PFSK-1 (cell line): ENCODE measurements around the gene CCL3.

Source experiments
- FOXP2 ChIP-seq: optimal IDR thresholded peaks from 2 replicates; pipeline ENCODE3; 2011; ENCODE audit warnings: borderline replicate concordance, control low read depth, inconsistent platforms; ENCODE audit not compliant: insufficient read depth; ENCODE audit errors: extremely low read length, extremely low read depth
- POLR2AphosphoS5 ChIP-seq: IDR thresholded peaks from 2 replicates; pipeline ENCODE4 v1.6.1; 2012; ENCODE audit warnings: low read depth, mild to moderate bottlenecking, control low read depth, low read length, moderate library complexity
- SIN3A ChIP-seq: IDR thresholded peaks from 2 replicates; pipeline ENCODE4 v1.6.1; 2012; ENCODE audit warnings: mild to moderate bottlenecking, low read length, moderate library complexity, borderline replicate concordance; ENCODE audit not compliant: insufficient read depth
- TAF1 ChIP-seq: IDR thresholded peaks from 2 replicates; pipeline ENCODE4 v1.6.1; 2012; ENCODE audit warnings: low read length, control low read depth, borderline replicate concordance; ENCODE audit not compliant: insufficient read depth
- TF ChIP-seq, protein P1 (sequence below), 2 experiments: IDR thresholded peaks; 2 replicates each; pipeline versions ENCODE4 v1.6.1 to v1.8.0; 2011 to 2012; ENCODE audit warnings: low read depth in 2 of 2, low read length in 2 of 2, control low read depth in 1 of 2, inconsistent platforms in 1 of 2, mild to moderate bottlenecking in 1 of 2, moderate library complexity in 1 of 2; ENCODE audit not compliant: insufficient read depth in 1 of 2

The CCL3 gene

GRCh38 chr17:36086791-36087190 is 3.2 kb downstream of the CCL3 start:
- TF ChIP-seq, protein P1, sequence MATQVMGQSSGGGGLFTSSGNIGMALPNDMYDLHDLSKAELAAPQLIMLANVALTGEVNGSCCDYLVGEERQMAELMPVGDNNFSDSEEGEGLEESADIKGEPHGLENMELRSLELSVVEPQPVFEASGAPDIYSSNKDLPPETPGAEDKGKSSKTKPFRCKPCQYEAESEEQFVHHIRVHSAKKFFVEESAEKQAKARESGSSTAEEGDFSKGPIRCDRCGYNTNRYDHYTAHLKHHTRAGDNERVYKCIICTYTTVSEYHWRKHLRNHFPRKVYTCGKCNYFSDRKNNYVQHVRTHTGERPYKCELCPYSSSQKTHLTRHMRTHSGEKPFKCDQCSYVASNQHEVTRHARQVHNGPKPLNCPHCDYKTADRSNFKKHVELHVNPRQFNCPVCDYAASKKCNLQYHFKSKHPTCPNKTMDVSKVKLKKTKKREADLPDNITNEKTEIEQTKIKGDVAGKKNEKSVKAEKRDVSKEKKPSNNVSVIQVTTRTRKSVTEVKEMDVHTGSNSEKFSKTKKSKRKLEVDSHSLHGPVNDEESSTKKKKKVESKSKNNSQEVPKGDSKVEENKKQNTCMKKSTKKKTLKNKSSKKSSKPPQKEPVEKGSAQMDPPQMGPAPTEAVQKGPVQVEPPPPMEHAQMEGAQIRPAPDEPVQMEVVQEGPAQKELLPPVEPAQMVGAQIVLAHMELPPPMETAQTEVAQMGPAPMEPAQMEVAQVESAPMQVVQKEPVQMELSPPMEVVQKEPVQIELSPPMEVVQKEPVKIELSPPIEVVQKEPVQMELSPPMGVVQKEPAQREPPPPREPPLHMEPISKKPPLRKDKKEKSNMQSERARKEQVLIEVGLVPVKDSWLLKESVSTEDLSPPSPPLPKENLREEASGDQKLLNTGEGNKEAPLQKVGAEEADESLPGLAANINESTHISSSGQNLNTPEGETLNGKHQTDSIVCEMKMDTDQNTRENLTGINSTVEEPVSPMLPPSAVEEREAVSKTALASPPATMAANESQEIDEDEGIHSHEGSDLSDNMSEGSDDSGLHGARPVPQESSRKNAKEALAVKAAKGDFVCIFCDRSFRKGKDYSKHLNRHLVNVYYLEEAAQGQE (IDR thresholded peaks at IDR 0.05; ENCODE audit: insufficient read depth in 1 of 2, low read depth in 2 of 2, low read length in 2 of 2), result no peak
- TF ChIP-seq POLR2AphosphoS5 (no peak), TAF1 (no peak), SIN3A (no peak), FOXP2 (no peak)

- TF ChIP-seq POLR2AphosphoS5 (no peak), SIN3A (no peak), TAF1 (no peak), FOXP2 (no peak)
- TF ChIP-seq, protein P1 (IDR thresholded peaks at IDR 0.05; ENCODE audit: insufficient read depth in 1 of 2, low read depth in 2 of 2, low read length in 2 of 2), result no peak
Measured at GRCh38 chr17:36085765-36086164, 4.2 kb downstream of the CCL3 start.

- TF ChIP-seq FOXP2, result no peak
- no peak for TF ChIP-seq SIN3A
- TF ChIP-seq TAF1, result no peak
- TF ChIP-seq POLR2AphosphoS5, result no peak
- TF ChIP-seq, protein P1 (IDR thresholded peaks at IDR 0.05; ENCODE audit: insufficient read depth in 1 of 2, low read depth in 2 of 2, low read length in 2 of 2), result no peak
Measured at GRCh38 chr17:36074365-36074764, 15.6 kb downstream of the CCL3 start.

DNA sequence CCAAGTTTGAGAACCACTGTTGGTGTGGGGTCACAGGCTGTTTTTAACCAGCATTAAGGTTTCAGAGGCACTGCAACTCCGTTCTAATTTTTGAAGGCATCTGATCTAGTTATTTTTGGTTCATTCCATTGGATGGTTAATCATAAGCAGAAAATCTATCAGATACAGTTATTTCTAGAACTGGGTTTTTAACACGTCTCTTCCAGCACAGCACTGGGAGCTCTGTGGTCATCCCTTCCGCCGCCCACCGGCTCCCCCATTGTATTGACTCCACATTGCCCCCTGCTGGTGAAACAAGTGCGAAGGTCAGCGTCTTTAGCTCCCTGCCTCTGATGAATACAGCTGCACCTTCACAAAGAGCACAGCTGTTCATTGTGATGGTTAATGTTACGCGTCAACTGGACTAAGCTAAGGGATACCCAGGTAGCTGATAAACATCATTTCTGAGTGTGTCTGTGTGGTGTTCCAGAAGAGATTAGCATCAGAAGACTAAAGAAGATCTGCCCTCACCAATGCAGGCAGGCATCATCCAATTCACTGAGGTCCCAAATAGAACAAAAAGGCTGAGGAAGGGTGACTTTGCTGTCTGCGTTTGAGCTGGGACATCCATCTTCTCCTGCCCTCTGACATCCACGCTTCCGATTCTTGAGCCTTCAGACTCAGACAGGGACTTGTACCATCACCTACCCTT is 17.4 kb downstream of the CCL3 start:
- TF ChIP-seq TAF1 (no peak), FOXP2 (no peak), POLR2AphosphoS5 (no peak), SIN3A (no peak)
- TF ChIP-seq, protein P1 (IDR thresholded peaks at IDR 0.05; ENCODE audit: insufficient read depth in 1 of 2, low read depth in 2 of 2, low read length in 2 of 2), result no peak

DNA sequence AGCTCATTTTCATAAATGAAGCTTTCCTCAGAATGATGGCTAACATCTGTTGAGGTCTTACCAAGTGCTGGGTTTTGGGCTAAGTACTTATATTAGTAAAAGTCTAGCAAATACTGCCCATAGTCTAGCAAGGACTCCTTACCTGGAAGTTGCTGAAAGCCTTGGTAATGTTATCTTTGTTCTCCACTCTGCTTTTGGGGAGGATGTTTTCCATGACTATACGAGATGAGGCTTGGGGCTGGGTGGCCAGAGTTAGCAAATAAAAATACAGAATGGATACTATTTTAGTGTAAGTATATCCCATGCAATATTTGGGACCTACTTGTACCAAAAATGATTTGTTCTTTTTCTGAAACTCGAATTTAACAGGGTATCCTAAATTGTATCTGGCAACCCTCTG is 18.2 kb downstream of the CCL3 start:
- TF ChIP-seq SIN3A, result no peak
- no peak for TF ChIP-seq TAF1
- TF ChIP-seq FOXP2, result no peak
- TF ChIP-seq POLR2AphosphoS5, result no peak
- TF ChIP-seq, protein P1 (IDR thresholded peaks at IDR 0.05; ENCODE audit: insufficient read depth in 1 of 2, low read depth in 2 of 2, low read length in 2 of 2), result no peak
